NCI-H1092 treated with DMSO at 0.1 percent for 48 hours (cell line): ENCODE data around the gene AGPAT4.
"Not testable (repeated sequence)": the region's sequence is repeated elsewhere in the genome, so short reads cannot be mapped to it uniquely, and the experiment has no call there.

ENCODE experiments used
- DNase-seq: peaks from one replicate; lab custom pipeline; 2025; lab: John Stamatoyannopoulos, UW

The AGPAT4 gene

GRCh38 chr6:161227004-161227960, 46.6 kb downstream of the AGPAT4 start:
- no peak for DNase-seq

- DNase-seq, result no peak
These were observed 47.6 kb downstream of the AGPAT4 start for GRCh38 chr6:161226009-161226964.

GRCh38 chr6:161225681-161226008, 48.2 kb downstream of the AGPAT4 start:
- DNase-seq, result no peak

GRCh38 chr6:161224951-161225680, 48.7 kb downstream of the AGPAT4 start:
- not testable (repeated sequence) for DNase-seq

GRCh38 chr6:161223646-161224045, 50.2 kb downstream of the AGPAT4 start:
- DNase-seq, result no peak

- no peak for DNase-seq
These were observed 51.1 kb downstream of the AGPAT4 start for GRCh38 chr6:161222706-161223234.

GRCh38 chr6:161220346-161220745, 53.5 kb downstream of the AGPAT4 start:
- DNase-seq, result no peak

GRCh38 chr6:161219680-161220079, 54.2 kb downstream of the AGPAT4 start:
- DNase-seq, result no peak

GRCh38 chr6:161218222-161218621, 55.6 kb downstream of the AGPAT4 start:
- no peak for DNase-seq

- DNase-seq, result no peak
These were observed 56.2 kb downstream of the AGPAT4 start for GRCh38 chr6:161217628-161218027.

GRCh38 chr6:161216616-161217205, 57.1 kb downstream of the AGPAT4 start:
- no peak for DNase-seq

- no peak for DNase-seq
These were observed 57.8 kb downstream of the AGPAT4 start for GRCh38 chr6:161215876-161216615.

- no peak for DNase-seq
These were observed 58.7 kb downstream of the AGPAT4 start for GRCh38 chr6:161215193-161215592.

- no peak for DNase-seq
These were observed 59.1 kb downstream of the AGPAT4 start for GRCh38 chr6:161214722-161215121.

GRCh38 chr6:161212902-161213301, 61.0 kb downstream of the AGPAT4 start:
- no peak for DNase-seq

- DNase-seq, result no peak
These were observed 62.4 kb downstream of the AGPAT4 start for GRCh38 chr6:161211380-161212035.

- no peak for DNase-seq
These were observed 63.0 kb downstream of the AGPAT4 start for GRCh38 chr6:161210857-161211256.

GRCh38 chr6:161207200-161207599, 66.7 kb downstream of the AGPAT4 start:
- DNase-seq, result no peak

- DNase-seq, result no peak
These were observed 68.8 kb downstream of the AGPAT4 start for GRCh38 chr6:161204866-161205557.
